Astrocyte (in vitro differentiated cells and primary cell): ENCODE measurements around the gene IGSF3. TPM values are rescaled to one million over a fixed set of nuclear protein-coding genes. Genes with fewer than 3 reads are reported as not detected.
"Not testable (repeated sequence)": the region's sequence is repeated elsewhere in the genome, so short reads cannot be mapped to it uniquely, and the experiment has no call there.

Experiments
- DNase-seq: peaks from one replicate; pipeline ENCODE4 v3.0.0-alpha.2; 2010; ENCODE audit warnings: low read depth
- FAIRE-seq: peaks from 2 replicates; lab custom pipeline; 2011; peaks lifted over from hg19 to GRCh38; lab: Jason Lieb, UNC
- H2AFZ ChIP-seq: 2 replicates; pipeline ENCODE4 v1.6.0; 2012; ENCODE audit warnings: low read depth, low read length, inconsistent platforms
- H3K27ac ChIP-seq: 2 replicates; pipeline ENCODE4 v1.5.1; 2011; ENCODE audit warnings: low read depth, low read length, inconsistent platforms
- H3K27me3 ChIP-seq: 2 replicates; pipeline ENCODE4 v1.6.0; 2011; ENCODE audit warnings: low read length, inconsistent platforms; ENCODE audit not compliant: insufficient read depth
- H3K36me3 ChIP-seq: 2 replicates; pipeline ENCODE4 v1.5.1; 2011; ENCODE audit warnings: low read length, inconsistent platforms; ENCODE audit not compliant: insufficient read depth
- H3K4me1 ChIP-seq: 2 replicates; pipeline ENCODE4 v1.5.1; 2011; ENCODE audit warnings: low read length, inconsistent platforms; ENCODE audit not compliant: insufficient read depth
- H3K4me2 ChIP-seq: 2 replicates; pipeline ENCODE4 v1.6.0; 2012; ENCODE audit warnings: low read length, inconsistent platforms
- H3K4me3 ChIP-seq: 2 replicates; pipeline ENCODE4 v1.5.1; 2011; ENCODE audit warnings: low read depth, mild to moderate bottlenecking, low read length, inconsistent platforms; ENCODE audit not compliant: insufficient read depth
- H3K79me2 ChIP-seq: 2 replicates; pipeline ENCODE4 v1.6.0; 2012; ENCODE audit warnings: mild to moderate bottlenecking, low read length, inconsistent platforms; ENCODE audit not compliant: insufficient read depth
- H3K9ac ChIP-seq: 2 replicates; pipeline ENCODE4 v1.6.0; 2012; ENCODE audit warnings: mild to moderate bottlenecking, low read length, inconsistent platforms
- H3K9me3 ChIP-seq: 2 replicates; pipeline ENCODE4 v1.5.1; 2012; ENCODE audit warnings: low read depth, mild to moderate bottlenecking, low read length, inconsistent platforms; ENCODE audit not compliant: insufficient read depth
- H4K20me1 ChIP-seq: 2 replicates; pipeline ENCODE4 v1.6.0; 2012; ENCODE audit warnings: low read length, inconsistent platforms; ENCODE audit not compliant: insufficient read depth
- H3K27ac Mint-ChIP-seq: one replicate; pipeline ENCODE4 v1.8.0; 2021; ENCODE audit warnings: mild to moderate bottlenecking, mixed read lengths; ENCODE audit not compliant: unreplicated experiment
- H3K27me3 Mint-ChIP-seq: one replicate; pipeline ENCODE4 v1.8.0; 2021; ENCODE audit warnings: low read depth, mixed read lengths; ENCODE audit not compliant: unreplicated experiment
- H3K36me3 Mint-ChIP-seq: one replicate; pipeline ENCODE4 v1.8.0; 2021; ENCODE audit warnings: low read depth, mixed read lengths; ENCODE audit not compliant: unreplicated experiment
- H3K4me1 Mint-ChIP-seq: one replicate; pipeline ENCODE4 v1.8.0; 2021; ENCODE audit warnings: low read depth, mixed read lengths; ENCODE audit not compliant: unreplicated experiment
- H3K4me3 Mint-ChIP-seq: one replicate; pipeline ENCODE4 v1.8.0; 2021; ENCODE audit warnings: mild to moderate bottlenecking, moderate library complexity, mixed read lengths; ENCODE audit not compliant: unreplicated experiment
- H3K9me3 Mint-ChIP-seq: one replicate; pipeline ENCODE4 v1.8.0; 2021; ENCODE audit warnings: mild to moderate bottlenecking, mixed read lengths; ENCODE audit not compliant: unreplicated experiment
- EZH2 ChIP-seq: IDR thresholded peaks from 2 replicates; pipeline ENCODE4 v1.6.1; 2012; ENCODE audit warnings: mild to moderate bottlenecking, low read length, inconsistent platforms; ENCODE audit not compliant: insufficient read depth
- total RNA-seq: library from RNA; stranded (reverse); gene quantifications from 2 replicates; pipeline ENCODE4 v1.2.1, GENCODE V29; 2021
- TF ChIP-seq, protein P1 (sequence below): IDR thresholded peaks from 2 replicates; pipeline ENCODE4 v1.5.1; 2011; ENCODE audit warnings: low read depth, mild to moderate bottlenecking, inconsistent platforms, low read length, moderate library complexity; ENCODE audit not compliant: insufficient read depth

The IGSF3 gene
- total RNA-seq, 1 donor from 2014 or later = 11.7 TPM

GRCh38 chr1:116664366-116664977 lies 3.1 kb downstream of the IGSF3 start:
- H4K20me1 ChIP-seq = no peaks in the 10 kb centered on the region
- no peaks in the 10 kb centered on the region for H3K9me3 ChIP-seq
- no peak overlapping the region for H2AFZ ChIP-seq
- peaks cover 2% of the 10 kb centered on the region for H3K9me3 Mint-ChIP-seq
- H3K27ac Mint-ChIP-seq = no peak overlapping the region
- peaks cover 32% of the 10 kb centered on the region for H3K27me3 Mint-ChIP-seq
- peaks cover 1% of the 10 kb centered on the region for H3K4me1 Mint-ChIP-seq
- H3K36me3 Mint-ChIP-seq = peaks cover 8% of the 10 kb centered on the region
- no peaks in the 10 kb centered on the region for H3K79me2 ChIP-seq
- H3K4me3 ChIP-seq = no peak overlapping the region
- no peak overlapping the region for H3K9ac ChIP-seq
- FAIRE-seq (no peak), DNase-seq (no peak)
- H3K27me3 ChIP-seq = peaks cover 28% of the 10 kb centered on the region
- no peak overlapping the region for H3K27ac ChIP-seq
- no peak for TF ChIP-seq EZH2
- no peak overlapping the region for H3K4me2 ChIP-seq
- H3K36me3 ChIP-seq = no peaks in the 10 kb centered on the region
- no peak overlapping the region for H3K4me3 Mint-ChIP-seq
- H3K4me1 ChIP-seq = peaks cover 7% of the 10 kb centered on the region

- Histone ChIP-seq H3K4me3 (no peak overlapping the region), H4K20me1 (no peaks in the 10 kb centered on the region), H3K36me3 (no peaks in the 10 kb centered on the region), H3K4me1 (peaks cover 7% of the 10 kb centered on the region), H2AFZ (no peak overlapping the region), H3K27ac (no peak overlapping the region), H3K4me2 (no peak overlapping the region), H3K27me3 (peaks cover 28% of the 10 kb centered on the region), H3K79me2 (no peaks in the 10 kb centered on the region), H3K9ac (no peak overlapping the region), H3K9me3 (no peaks in the 10 kb centered on the region)
- H3K27ac Mint-ChIP-seq = no peak overlapping the region
- TF ChIP-seq, protein P1, sequence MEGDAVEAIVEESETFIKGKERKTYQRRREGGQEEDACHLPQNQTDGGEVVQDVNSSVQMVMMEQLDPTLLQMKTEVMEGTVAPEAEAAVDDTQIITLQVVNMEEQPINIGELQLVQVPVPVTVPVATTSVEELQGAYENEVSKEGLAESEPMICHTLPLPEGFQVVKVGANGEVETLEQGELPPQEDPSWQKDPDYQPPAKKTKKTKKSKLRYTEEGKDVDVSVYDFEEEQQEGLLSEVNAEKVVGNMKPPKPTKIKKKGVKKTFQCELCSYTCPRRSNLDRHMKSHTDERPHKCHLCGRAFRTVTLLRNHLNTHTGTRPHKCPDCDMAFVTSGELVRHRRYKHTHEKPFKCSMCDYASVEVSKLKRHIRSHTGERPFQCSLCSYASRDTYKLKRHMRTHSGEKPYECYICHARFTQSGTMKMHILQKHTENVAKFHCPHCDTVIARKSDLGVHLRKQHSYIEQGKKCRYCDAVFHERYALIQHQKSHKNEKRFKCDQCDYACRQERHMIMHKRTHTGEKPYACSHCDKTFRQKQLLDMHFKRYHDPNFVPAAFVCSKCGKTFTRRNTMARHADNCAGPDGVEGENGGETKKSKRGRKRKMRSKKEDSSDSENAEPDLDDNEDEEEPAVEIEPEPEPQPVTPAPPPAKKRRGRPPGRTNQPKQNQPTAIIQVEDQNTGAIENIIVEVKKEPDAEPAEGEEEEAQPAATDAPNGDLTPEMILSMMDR = no peak
- TF ChIP-seq EZH2 = no peak
- H3K4me3 Mint-ChIP-seq = no peak overlapping the region
- peaks cover 31% of the 10 kb centered on the region for H3K27me3 Mint-ChIP-seq
- DNase-seq (no peak), FAIRE-seq (no peak)
- H3K36me3 Mint-ChIP-seq = peaks cover 8% of the 10 kb centered on the region
- H3K9me3 Mint-ChIP-seq = peaks cover 2% of the 10 kb centered on the region
- H3K4me1 Mint-ChIP-seq = peaks cover 1% of the 10 kb centered on the region
Observed at GRCh38 chr1:116663821-116664220, 3.7 kb downstream of the IGSF3 start.

DNA sequence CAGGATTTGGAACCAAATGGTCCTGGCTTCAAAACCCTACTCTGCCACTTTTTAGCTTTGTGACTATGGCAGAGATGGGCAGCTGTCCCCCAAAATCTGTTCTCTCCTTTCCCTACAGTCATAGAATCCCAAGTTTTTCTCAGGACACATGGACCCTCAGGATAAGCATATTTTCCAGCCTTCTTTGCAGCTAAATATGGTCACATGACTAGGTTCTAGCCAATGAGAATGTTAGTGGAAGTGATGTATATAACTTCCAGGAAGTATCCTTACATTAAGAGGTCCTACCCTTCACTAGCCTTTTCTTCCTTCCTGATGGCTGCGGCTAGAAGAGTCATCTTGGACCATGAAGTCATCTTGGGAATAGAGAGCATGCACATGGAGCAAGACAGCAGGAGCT lies 5.9 kb downstream of the IGSF3 start:
- Histone ChIP-seq H3K79me2 (no peaks in the 10 kb centered on the region), H3K4me3 (no peak overlapping the region), H3K27ac (no peak overlapping the region), H4K20me1 (no peaks in the 10 kb centered on the region), H3K4me1 (peaks cover 1% of the 10 kb centered on the region), H3K4me2 (no peak overlapping the region), H3K9me3 (no peaks in the 10 kb centered on the region), H3K36me3 (no peaks in the 10 kb centered on the region), H3K9ac (no peak overlapping the region), H2AFZ (no peak overlapping the region), H3K27me3 (peaks cover 24% of the 10 kb centered on the region)
- H3K9me3 Mint-ChIP-seq = peaks cover 2% of the 10 kb centered on the region
- H3K27ac Mint-ChIP-seq = no peak overlapping the region
- no peak for FAIRE-seq
- peaks cover 7% of the 10 kb centered on the region for H3K36me3 Mint-ChIP-seq
- peaks cover 22% of the 10 kb centered on the region for H3K27me3 Mint-ChIP-seq
- H3K4me3 Mint-ChIP-seq = no peak overlapping the region
- DNase-seq = no peak
- H3K4me1 Mint-ChIP-seq = peaks cover 1% of the 10 kb centered on the region
- TF ChIP-seq EZH2 = no peak
- TF ChIP-seq, protein P1 = no peak

DNA sequence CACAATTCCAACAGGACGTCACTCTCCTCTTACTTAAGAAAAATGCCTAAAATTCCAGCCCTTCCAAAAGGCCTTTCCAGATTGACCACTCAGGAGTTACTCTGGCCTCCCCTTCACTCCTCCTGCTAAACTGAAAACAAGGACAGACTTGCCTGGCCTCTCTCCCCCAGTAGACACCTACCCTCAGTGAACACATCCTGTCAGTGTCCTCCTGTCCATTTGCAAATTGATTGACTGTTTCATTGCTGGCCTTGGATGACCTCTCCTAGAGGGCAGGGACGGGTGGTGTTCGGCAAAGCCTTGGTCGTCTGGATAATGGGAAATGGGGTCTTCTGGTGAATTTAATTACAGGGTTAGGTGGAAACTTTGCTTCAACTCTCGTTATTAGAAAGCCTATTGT lies 8.9 kb downstream of the IGSF3 start:
- not testable (repeated sequence) for H4K20me1 ChIP-seq, H2AFZ ChIP-seq, H3K27ac ChIP-seq, H3K79me2 ChIP-seq, DNase-seq, FAIRE-seq, H3K9me3 ChIP-seq, H3K9me3 Mint-ChIP-seq, H3K36me3 Mint-ChIP-seq, H3K4me2 ChIP-seq, H3K36me3 ChIP-seq, H3K4me1 ChIP-seq, H3K27ac Mint-ChIP-seq, H3K9ac ChIP-seq, H3K4me3 ChIP-seq, H3K4me3 Mint-ChIP-seq, H3K27me3 ChIP-seq, H3K27me3 Mint-ChIP-seq, H3K4me1 Mint-ChIP-seq

DNA sequence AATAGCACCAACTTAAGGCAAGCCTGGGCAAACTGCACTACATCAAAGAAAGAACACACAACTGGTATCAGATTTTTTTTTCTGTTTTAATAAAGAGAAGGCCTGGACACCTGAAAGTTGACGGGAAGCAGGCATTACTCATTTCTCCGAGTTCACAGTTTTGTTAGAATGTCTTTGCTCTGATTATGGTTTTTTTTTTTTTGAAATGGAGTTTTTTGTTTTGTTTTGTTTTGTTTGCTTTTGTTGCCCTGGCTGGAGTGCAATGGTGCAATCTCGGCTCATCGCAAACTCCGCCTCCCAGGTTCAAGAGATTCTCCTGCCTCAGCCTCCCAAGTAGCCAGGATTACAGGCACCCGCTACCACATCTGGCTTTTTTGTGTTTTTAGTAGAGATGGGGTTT lies 9.7 kb downstream of the IGSF3 start:
- not testable (repeated sequence) for H2AFZ ChIP-seq, H3K4me3 Mint-ChIP-seq, H3K9me3 ChIP-seq, H3K27ac ChIP-seq, H3K36me3 Mint-ChIP-seq, H3K9me3 Mint-ChIP-seq, H4K20me1 ChIP-seq, H3K27me3 ChIP-seq, H3K4me3 ChIP-seq, H3K9ac ChIP-seq, H3K4me1 Mint-ChIP-seq, H3K27ac Mint-ChIP-seq, H3K79me2 ChIP-seq, DNase-seq, H3K4me2 ChIP-seq, H3K36me3 ChIP-seq, H3K4me1 ChIP-seq, FAIRE-seq
- H3K27me3 Mint-ChIP-seq = peaks cover 13% of the 10 kb centered on the region
